Measurements from ENCODE around the gene APPL1. TPM values are rescaled to one million over a fixed set of nuclear protein-coding genes. Genes with fewer than 3 reads are reported as not detected.

Gene APPL1
- total and polyA plus RNA-seq, 10 of the 15 experiments (the other 5 are each of a cell fraction or from before 2014, with no cell fraction given): 15.0 to 77.6 (median 40.2) TPM

DNA sequence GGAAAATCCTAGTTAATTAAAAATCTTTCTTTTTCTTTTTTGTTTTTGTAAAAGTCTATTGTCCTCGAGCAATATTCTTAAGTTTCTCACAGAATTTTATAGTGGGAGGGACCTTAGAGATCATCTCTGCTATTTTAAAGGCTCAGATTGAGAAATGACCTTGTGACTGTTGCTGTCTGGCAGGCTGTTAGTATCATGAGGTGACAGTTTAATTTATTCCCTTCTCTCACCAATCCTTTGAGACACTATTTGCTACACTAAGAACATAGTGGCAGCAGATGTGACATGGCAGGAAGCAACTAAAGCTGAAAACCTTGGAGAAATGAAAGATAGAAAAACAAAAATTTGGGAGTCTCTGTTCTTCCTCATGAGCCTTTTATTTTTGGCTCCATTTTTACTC, 24.9 kb downstream of the APPL1 start:
- ChIA-PET SMC1A (ENCODE audit: uncharacterized antibody, unreplicated experiment) (no interaction called here), RAD21 (ENCODE audit: unreplicated experiment) (no interaction called here), POLR2A (no interaction called here), CTCF (interaction anchor here (1.0 kb wide), 1 partner anchor 73 kb away, joined by 3 read pairs; no protein-coding TSS in a partner anchor)
- no peak overlapping the region for H3K4me3 ChIP-seq
- no peak for DNase-seq (ENCODE audit: low read depth, low spot score)
- H3K4me1 ChIP-seq (ENCODE audit: control insufficient read depth, insufficient read depth, low read length): no peaks in the 10 kb centered on the region
- H3K27ac ChIP-seq (ENCODE audit: control insufficient read depth, insufficient read depth): no peak overlapping the region
- H3K27me3 ChIP-seq (replicated peaks in 1 of 2; ENCODE audit: control insufficient read depth in 2 of 2, insufficient read depth in 2 of 2, low read length in 1 of 2): no peaks in the 10 kb centered on the region
- no peak overlapping the region for H3K9ac ChIP-seq (ENCODE audit: control insufficient read depth, insufficient read depth, low read length)
- H3K4me2 ChIP-seq (ENCODE audit: control insufficient read depth, insufficient read depth): no peak overlapping the region
- no peak for FAIRE-seq
- H4K20me1 ChIP-seq (ENCODE audit: control insufficient read depth, insufficient read depth): no peaks in the 10 kb centered on the region
- intact Hi-C loops (cut with micrococcal nuclease; ENCODE audit: unreplicated experiment) (no loop called here), in situ Hi-C loops (cut with MboI) (no loop called here)
- 100% methylated on average over 1 of the region's 1 CpG for WGBS (ENCODE audit: insufficient coverage, insufficient replicate concordance, low lambda C conversion rate, missing lambda C conversion rate)
- BruUV-seq (replicated peaks): no TSS peak
- no peaks in the 10 kb centered on the region for H3K79me2 ChIP-seq (ENCODE audit: control insufficient read depth, insufficient read depth, low read length)
- H2AFZ ChIP-seq (ENCODE audit: control insufficient read depth, low read depth, low read length): no peak overlapping the region
- no peaks in the 10 kb centered on the region for H3K9me3 ChIP-seq (replicated peaks; ENCODE audit: control insufficient read depth, insufficient read depth, low read length)
- H3K36me3 ChIP-seq (ENCODE audit: control insufficient read depth in 2 of 2, insufficient read depth in 2 of 2, low read length in 1 of 2): peaks cover 3 to 21% of the 10 kb centered on the region in 2 experiments
- no peak for ATAC-seq
- TF ChIP-seq EP300 (IDR thresholded peaks at IDR 0.05; ENCODE audit: borderline replicate concordance in 1 of 2, control insufficient read depth in 1 of 2, low read depth in 2 of 2, low read length in 2 of 2): no peak
- no peak for TF ChIP-seq BACH1 (IDR thresholded peaks at IDR 0.05; ENCODE audit: borderline replicate concordance)
- TF ChIP-seq MYC (IDR thresholded peaks at IDR 0.05; ENCODE audit: insufficient read depth, insufficient read length, insufficient replicate concordance, low read length, severe bottlenecking): no peak
- TF ChIP-seq PRDM15 (CRISPR knock-in tag; IDR thresholded peaks at IDR 0.05): no peak
- TF ChIP-seq SREBF2 (IDR thresholded peaks at IDR 0.05; ENCODE audit: low read length): no peak
- TF ChIP-seq HCFC1 (IDR thresholded peaks at IDR 0.05; ENCODE audit: low read length): no peak
- TF ChIP-seq PKNOX1 (IDR thresholded peaks at IDR 0.05): no peak
- no peak for TF ChIP-seq POLR2A (IDR thresholded peaks at IDR 0.05; ENCODE audit: low read depth, low read length)
- TF ChIP-seq, protein P1, sequence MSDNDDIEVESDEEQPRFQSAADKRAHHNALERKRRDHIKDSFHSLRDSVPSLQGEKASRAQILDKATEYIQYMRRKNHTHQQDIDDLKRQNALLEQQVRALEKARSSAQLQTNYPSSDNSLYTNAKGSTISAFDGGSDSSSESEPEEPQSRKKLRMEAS (IDR thresholded peaks at IDR 0.05; ENCODE audit: low read depth, low read length): no peak
- no peak for TF ChIP-seq NFYA (IDR thresholded peaks at IDR 0.05; ENCODE audit: borderline replicate concordance, low read depth, low read length)
- no peak for TF ChIP-seq TCF3 (IDR thresholded peaks at IDR 0.05; ENCODE audit: borderline replicate concordance, insufficient read depth, low read depth, low read length)
- no peak for TF ChIP-seq HDAC6 (IDR thresholded peaks at IDR 0.05; ENCODE audit: unreplicated experiment)
- no peak for TF ChIP-seq PBX3 (IDR thresholded peaks at IDR 0.05; ENCODE audit: insufficient replicate concordance, low read depth, low read length)
- TF ChIP-seq RUNX3 (IDR thresholded peaks at IDR 0.05; ENCODE audit: low read length): no peak

All from GM12878 (cell line).